ENCODE measurements around the gene HMX2. TPM values are rescaled to one million over a fixed set of nuclear protein-coding genes. Genes with fewer than 3 reads are reported as not detected.
A peak's percentile ranks its signal among the peaks of the same experiment; 100 is the strongest.

HMX2 gene
- total and polyA plus RNA-seq, 4 donors = not detected

DNA sequence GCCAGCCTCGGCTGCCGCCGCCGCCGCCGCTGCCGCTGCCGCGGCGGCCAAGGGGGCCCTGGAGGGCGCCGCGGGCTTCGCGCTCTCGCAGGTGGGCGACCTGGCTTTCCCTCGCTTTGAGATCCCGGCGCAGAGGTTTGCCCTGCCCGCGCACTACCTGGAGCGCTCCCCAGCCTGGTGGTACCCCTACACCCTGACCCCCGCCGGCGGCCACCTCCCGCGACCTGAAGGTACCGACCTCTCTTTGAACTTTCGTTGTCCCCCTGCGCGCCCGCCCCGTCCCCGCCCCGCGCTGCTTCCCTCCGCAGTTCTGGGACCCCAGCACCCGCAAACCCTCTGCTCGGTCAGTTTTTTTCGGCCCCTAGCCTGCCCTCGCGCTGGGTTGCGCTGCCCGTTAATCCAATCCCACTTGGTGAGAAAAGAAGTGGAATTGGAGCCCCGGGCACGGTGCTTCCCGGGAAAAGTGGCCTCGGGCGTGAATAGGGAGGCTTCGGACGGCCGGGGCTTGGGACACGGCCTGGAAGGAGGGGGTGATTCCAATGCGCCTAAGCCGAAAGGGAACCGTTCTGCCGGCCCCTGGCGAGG, 11.6 kb upstream of the HMX2 start:
- Histone ChIP-seq H3K4me3 (ENCODE audit: low read length in 2 of 2) (no peak overlapping the region), H3K36me3 (ENCODE audit: control insufficient read depth in 1 of 2, insufficient read depth in 2 of 2, low read length in 1 of 2) (no peaks in the 10 kb centered on the region), H3K9me3 (ENCODE audit: control insufficient read depth, low read length) (no peaks in the 10 kb centered on the region), H3K27me3 (ENCODE audit: control insufficient read depth in 1 of 2, insufficient read depth in 2 of 2, low read length in 1 of 2) (no peaks in the 10 kb centered on the region), H3K27ac (ENCODE audit: low read depth in 1 of 2, low read length in 2 of 2) (no peak overlapping the region), H3K4me1 (ENCODE audit: control insufficient read depth in 1 of 2, insufficient read depth in 2 of 2, low read length in 2 of 2) (no peaks in the 10 kb centered on the region)
- no peak for DNase-seq
- WGBS, 2 donors = 1 to 2% methylated on average over 30 to 59 of the region's 59 CpGs
- intact Hi-C loops (cut with DNase I) = loop anchor here in 1 of 2 donors (10.0 kb wide), 1 partner anchor 248 kb away; no protein-coding TSS in a partner anchor
- ATAC-seq (ENCODE audit: low FRiP score) = no peak

GRCh38 chr10:123136806-123137642, 10.9 kb upstream of the HMX2 start:
- Histone ChIP-seq H3K4me1 (ENCODE audit: control insufficient read depth in 1 of 2, insufficient read depth in 2 of 2, low read length in 2 of 2) (no peaks in the 10 kb centered on the region), H3K27ac (ENCODE audit: low read depth in 1 of 2, low read length in 2 of 2) (no peak overlapping the region), H3K36me3 (ENCODE audit: control insufficient read depth in 1 of 2, insufficient read depth in 2 of 2, low read length in 1 of 2) (no peaks in the 10 kb centered on the region), H3K9me3 (ENCODE audit: control insufficient read depth, low read length) (no peaks in the 10 kb centered on the region), H3K4me3 (ENCODE audit: low read length in 2 of 2) (no peak overlapping the region), H3K27me3 (ENCODE audit: control insufficient read depth in 1 of 2, insufficient read depth in 2 of 2, low read length in 1 of 2) (peaks cover 0 to 4% of the 10 kb centered on the region in 2 donors)
- no peak for ATAC-seq (ENCODE audit: low FRiP score)
- intact Hi-C loops (cut with DNase I) = loop anchor here in 1 of 2 donors (10.0 kb wide), 1 partner anchor 248 kb away; no protein-coding TSS in a partner anchor
- WGBS, 2 donors = 2% methylated on average over 78 to 83 of the region's 83 CpGs
- DNase-seq = no peak

DNA sequence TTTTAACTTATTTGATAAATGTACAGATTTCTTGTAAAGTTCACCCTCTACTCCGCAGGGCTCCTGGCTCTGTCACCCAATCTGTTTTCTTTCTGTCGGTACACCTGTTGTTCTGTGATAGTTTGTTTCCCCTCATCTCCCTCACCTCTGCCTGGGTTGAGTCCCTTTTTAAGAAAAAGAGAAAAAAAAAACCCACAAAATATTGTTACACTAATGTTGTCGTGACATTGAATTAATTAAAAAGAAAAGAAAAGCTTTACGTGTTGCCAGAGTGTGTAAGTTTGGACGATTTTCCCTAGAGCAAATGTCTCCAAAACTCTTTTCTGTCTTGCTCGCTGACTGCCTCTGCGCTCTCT, 8.8 kb upstream of the HMX2 start:
- Histone ChIP-seq H3K27ac (ENCODE audit: low read depth in 1 of 2, low read length in 2 of 2) (no peak overlapping the region), H3K4me3 (ENCODE audit: low read length in 2 of 2) (no peak overlapping the region), H3K4me1 (ENCODE audit: control insufficient read depth in 1 of 2, insufficient read depth in 2 of 2, low read length in 2 of 2) (no peaks in the 10 kb centered on the region), H3K27me3 (ENCODE audit: control insufficient read depth in 1 of 2, insufficient read depth in 2 of 2, low read length in 1 of 2) (peaks cover 0 to 4% of the 10 kb centered on the region in 2 donors), H3K9me3 (ENCODE audit: control insufficient read depth, low read length) (no peaks in the 10 kb centered on the region), H3K36me3 (ENCODE audit: control insufficient read depth in 1 of 2, insufficient read depth in 2 of 2, low read length in 1 of 2) (no peaks in the 10 kb centered on the region)
- DNase-seq = no peak
- ATAC-seq (ENCODE audit: low FRiP score) = no peak
- WGBS, 2 donors = 16 to 17% methylated on average over 7 of the region's 7 CpGs
- intact Hi-C loops (cut with DNase I) = loop anchor here in 1 of 2 donors (10.0 kb wide), 1 partner anchor 246 kb away; no protein-coding TSS in a partner anchor

DNA sequence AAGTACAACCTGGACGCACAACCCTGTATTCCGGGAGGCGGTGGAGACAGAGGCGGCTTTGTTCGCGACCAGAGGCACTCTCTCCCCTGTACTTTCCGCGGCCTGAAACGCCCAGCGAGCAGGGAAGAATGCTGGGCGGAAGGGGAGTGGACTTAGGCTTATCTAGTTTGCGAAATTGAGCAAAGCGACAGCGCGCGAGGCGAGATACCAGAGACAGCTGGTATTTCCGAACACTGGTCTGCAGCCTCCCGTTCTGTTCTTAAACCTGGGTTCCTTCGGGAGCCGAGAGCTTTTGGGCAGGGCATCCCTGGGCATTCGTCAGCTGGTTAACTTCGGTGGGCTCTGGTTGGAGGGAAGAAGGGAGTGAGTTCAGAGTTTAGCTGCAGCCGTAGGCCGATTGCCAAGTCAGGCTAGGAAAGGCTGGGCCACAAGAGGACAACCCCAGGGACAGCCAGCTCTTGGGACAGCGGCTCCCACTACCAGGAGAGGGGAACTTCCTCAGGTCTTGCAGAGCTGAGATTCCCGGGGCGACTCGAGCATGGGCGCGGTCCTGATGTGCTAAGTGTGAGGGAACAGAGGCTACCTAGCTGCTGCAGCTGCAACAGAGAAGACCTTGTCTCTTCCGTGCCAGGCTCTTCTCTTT, 8.3 kb upstream of the HMX2 start:
- 5 to 7% methylated on average over 32 of the region's 32 CpGs for WGBS, 2 donors
- no peak for DNase-seq
- Histone ChIP-seq H3K36me3 (ENCODE audit: control insufficient read depth in 1 of 2, insufficient read depth in 2 of 2, low read length in 1 of 2) (no peaks in the 10 kb centered on the region), H3K4me1 (ENCODE audit: control insufficient read depth in 1 of 2, insufficient read depth in 2 of 2, low read length in 2 of 2) (no peaks in the 10 kb centered on the region), H3K27ac (ENCODE audit: low read depth in 1 of 2, low read length in 2 of 2) (no peak overlapping the region), H3K9me3 (ENCODE audit: control insufficient read depth, low read length) (no peaks in the 10 kb centered on the region), H3K4me3 (ENCODE audit: low read length in 2 of 2) (no peak overlapping the region), H3K27me3 (ENCODE audit: control insufficient read depth in 1 of 2, insufficient read depth in 2 of 2, low read length in 1 of 2) (peaks cover 0 to 4% of the 10 kb centered on the region in 2 donors)
- ATAC-seq (ENCODE audit: low FRiP score) = no peak
- intact Hi-C loops (cut with DNase I) = loop anchor here in 1 of 2 donors (10.0 kb wide), 1 partner anchor 245 kb away; no protein-coding TSS in a partner anchor

- Histone ChIP-seq H3K9me3 (ENCODE audit: control insufficient read depth, low read length) (no peaks in the 10 kb centered on the region), H3K27ac (ENCODE audit: low read depth in 1 of 2, low read length in 2 of 2) (no peak overlapping the region), H3K4me3 (ENCODE audit: low read length in 2 of 2) (no peak overlapping the region), H3K4me1 (ENCODE audit: control insufficient read depth in 1 of 2, insufficient read depth in 2 of 2, low read length in 2 of 2) (no peaks in the 10 kb centered on the region), H3K27me3 (ENCODE audit: control insufficient read depth in 1 of 2, insufficient read depth in 2 of 2, low read length in 1 of 2) (peaks cover 0 to 4% of the 10 kb centered on the region in 2 donors), H3K36me3 (ENCODE audit: control insufficient read depth in 1 of 2, insufficient read depth in 2 of 2, low read length in 1 of 2) (no peaks in the 10 kb centered on the region)
- peak in 1 of 2 donors; percentile 68 for DNase-seq
- WGBS, 2 donors = 9 to 10% methylated on average over 43 of the region's 43 CpGs
- intact Hi-C loops (cut with DNase I) = no loop called here
- no peak for ATAC-seq (ENCODE audit: low FRiP score)
Measured at GRCh38 chr10:123140164-123140982, 7.6 kb upstream of the HMX2 start.

DNA sequence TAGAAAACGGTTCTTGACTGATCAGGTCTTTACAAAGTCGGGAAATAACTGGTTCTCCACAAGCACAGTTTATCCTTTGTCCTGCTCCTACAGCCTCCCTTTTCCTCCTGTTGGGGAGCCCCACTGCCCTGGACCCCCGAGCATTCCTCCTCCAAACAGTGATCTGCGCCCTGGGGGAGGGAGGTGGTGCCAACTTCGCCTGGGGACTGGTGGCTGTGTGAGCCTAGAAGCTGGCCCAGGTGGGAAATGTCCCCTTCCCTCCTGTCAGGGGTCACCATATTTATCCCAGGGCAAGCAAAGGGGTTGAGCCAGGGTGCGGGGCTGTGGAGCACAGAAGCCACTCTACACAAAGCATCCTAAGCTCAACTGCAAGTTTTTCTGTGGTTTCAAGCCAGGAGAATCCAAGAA, 6.9 kb upstream of the HMX2 start:
- Histone ChIP-seq H3K4me3 (ENCODE audit: low read length in 2 of 2) (no peak overlapping the region), H3K36me3 (ENCODE audit: control insufficient read depth in 1 of 2, insufficient read depth in 2 of 2, low read length in 1 of 2) (no peaks in the 10 kb centered on the region), H3K4me1 (ENCODE audit: control insufficient read depth in 1 of 2, insufficient read depth in 2 of 2, low read length in 2 of 2) (no peaks in the 10 kb centered on the region), H3K27ac (ENCODE audit: low read depth in 1 of 2, low read length in 2 of 2) (no peak overlapping the region), H3K27me3 (ENCODE audit: control insufficient read depth in 1 of 2, insufficient read depth in 2 of 2, low read length in 1 of 2) (peaks cover 0 to 4% of the 10 kb centered on the region in 2 donors), H3K9me3 (ENCODE audit: control insufficient read depth, low read length) (no peaks in the 10 kb centered on the region)
- WGBS, 2 donors = 11 to 13% methylated on average over 6 of the region's 6 CpGs
- ATAC-seq (ENCODE audit: low FRiP score) (no peak), DNase-seq (no peak)
- intact Hi-C loops (cut with DNase I) = no loop called here

DNA sequence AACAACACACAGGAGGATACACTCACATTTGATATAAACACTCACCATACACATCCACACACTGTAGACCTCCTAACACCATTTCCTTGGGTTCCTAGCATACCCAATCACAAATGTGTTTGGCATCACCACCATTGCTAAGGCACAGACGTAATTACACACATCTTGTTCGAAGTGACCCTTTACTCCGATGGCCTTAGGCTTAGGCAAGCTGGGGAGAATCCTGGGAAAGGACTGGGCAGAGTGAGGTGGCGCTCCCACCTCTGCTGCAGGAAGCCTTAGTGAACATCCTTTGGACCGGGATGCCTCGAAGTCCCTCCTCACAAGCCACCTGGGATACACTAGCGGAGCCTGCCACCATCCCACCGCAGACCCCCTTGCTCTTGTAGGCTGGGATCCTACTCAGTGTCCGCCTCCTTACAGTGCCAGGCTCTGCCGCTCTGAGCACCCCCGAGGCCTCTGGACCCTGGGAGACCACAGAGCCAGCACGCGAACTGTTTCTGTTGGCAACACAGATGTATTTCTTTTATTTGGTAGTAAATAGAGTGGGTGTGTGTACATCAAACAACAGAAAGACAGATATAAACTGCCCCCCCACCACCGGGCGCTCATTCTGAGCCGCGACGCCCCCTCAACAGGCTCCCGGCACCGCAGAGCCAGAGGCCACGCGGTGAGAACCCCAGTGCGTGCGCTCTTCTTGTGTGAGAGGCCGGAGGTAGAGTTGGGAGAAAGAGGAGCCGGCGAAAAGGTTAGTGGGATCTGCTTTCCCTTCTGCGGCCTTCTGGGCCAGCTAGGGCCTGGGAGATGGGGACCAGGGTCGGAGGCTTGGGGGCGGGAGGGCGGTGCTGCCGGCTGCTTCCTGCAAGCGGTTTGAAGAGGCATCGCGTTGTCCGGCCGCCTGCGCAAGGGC, 5.9 kb upstream of the HMX2 start:
- no peak for ATAC-seq (ENCODE audit: low FRiP score)
- H3K4me1 ChIP-seq (ENCODE audit: control insufficient read depth in 1 of 2, insufficient read depth in 2 of 2, low read length in 2 of 2) = no peaks in the 10 kb centered on the region

More for the DNA sequence above, 5.9 kb upstream of the HMX2 start:
- H3K36me3 ChIP-seq (ENCODE audit: control insufficient read depth in 1 of 2, insufficient read depth in 2 of 2, low read length in 1 of 2) = no peaks in the 10 kb centered on the region
- intact Hi-C loops (cut with DNase I) = no loop called here
- H3K4me3 ChIP-seq (ENCODE audit: low read length in 2 of 2) = no peak overlapping the region
- H3K27ac ChIP-seq (ENCODE audit: low read depth in 1 of 2, low read length in 2 of 2) = no peak overlapping the region
- no peaks in the 10 kb centered on the region for H3K9me3 ChIP-seq (ENCODE audit: control insufficient read depth, low read length)
- 5 to 9% methylated on average over 38 of the region's 38 CpGs for WGBS, 2 donors
- H3K27me3 ChIP-seq (ENCODE audit: control insufficient read depth in 1 of 2, insufficient read depth in 2 of 2, low read length in 1 of 2) = peaks cover 0 to 4% of the 10 kb centered on the region in 2 donors
- peak in 1 of 2 donors; percentile 75 for DNase-seq
